Measurements from ENCODE around the gene HOMEZ. TPM values are rescaled to one million over a fixed set of nuclear protein-coding genes. Genes with fewer than 3 reads are reported as not detected.

Gene HOMEZ
- polyA plus RNA-seq, 1 of the 3 experiments (the other 2 are of a cell fraction) = 7.7 TPM

DNA sequence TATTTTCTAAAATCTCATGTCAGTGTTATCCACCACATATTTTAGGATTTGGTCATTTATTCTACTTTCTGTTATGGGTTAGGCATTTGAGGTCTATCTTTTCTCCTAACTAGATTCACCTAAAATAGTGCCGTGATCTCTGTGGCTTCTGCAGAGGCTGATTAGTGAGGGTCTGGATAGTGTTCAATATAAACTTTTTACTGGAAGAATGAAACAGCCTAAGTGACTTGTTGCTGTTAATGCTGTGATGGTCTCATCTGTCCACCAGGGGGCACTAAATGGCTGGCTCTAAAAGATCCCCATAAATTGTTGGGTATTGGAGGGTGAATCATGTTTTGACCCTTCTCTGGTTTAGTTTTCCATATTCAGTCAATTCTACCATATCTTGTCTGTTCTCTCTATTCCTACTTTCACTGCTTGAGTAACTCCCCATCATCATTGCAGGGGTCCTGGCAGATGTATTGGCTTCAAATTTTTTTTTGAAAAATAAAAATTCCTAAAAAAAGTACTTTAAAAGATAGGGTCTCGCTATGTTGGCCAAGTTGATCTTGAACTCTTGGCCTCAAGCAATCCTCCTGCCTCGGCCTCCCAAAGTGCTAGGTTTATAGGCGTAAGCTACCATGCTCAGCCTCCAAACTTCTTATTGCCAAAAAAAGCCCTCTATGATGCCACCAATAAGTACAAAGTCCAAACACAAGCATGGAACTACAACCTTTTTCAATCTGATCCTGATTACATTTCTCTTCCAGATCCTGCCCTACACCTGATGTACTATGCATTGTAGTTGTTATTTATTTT, 42.2 kb upstream of the HOMEZ start:
- Histone ChIP-seq H3K79me2 (ENCODE audit: insufficient read depth) (peaks cover 20% of the 10 kb centered on the region), H3K27me3 (ENCODE audit: insufficient read depth) (no peaks in the 10 kb centered on the region), H3F3A (replicated peaks; ENCODE audit: insufficient read depth) (peaks cover 27% of the 10 kb centered on the region), H3K36me3 (replicated peaks in 1 of 2; ENCODE audit: control insufficient read depth in 1 of 2, insufficient read depth in 2 of 2, low read length in 1 of 2) (peaks cover 29 to 30% of the 10 kb centered on the region in 2 experiments), H3K4me1 (ENCODE audit: control insufficient read depth in 1 of 2, insufficient read depth in 2 of 2, low read depth in 1 of 2, low read length in 1 of 2) (peaks cover 3 to 4% of the 10 kb centered on the region in 2 experiments; a peak in 3 of 4 replicates), H3K9me3 (no peaks in the 10 kb centered on the region), H3K9ac (no peak overlapping the region), H3K4me3 (ENCODE audit: low read depth in 2 of 2, low read length in 1 of 2) (no peak overlapping the region), H2AFZ (ENCODE audit: low read depth) (no peak overlapping the region), H4K20me1 (ENCODE audit: insufficient read depth) (no peaks in the 10 kb centered on the region), H3K4me2 (no peak overlapping the region), H3K27ac (ENCODE audit: low read depth in 2 of 2, low read length in 1 of 2) (no peak overlapping the region), H3K9me2 (no peaks in the 10 kb centered on the region)
- 32% methylated on average over 4 of the region's 4 CpGs for WGBS (ENCODE audit: low lambda C conversion rate)
- DNase-seq = peak; percentile 86
- POLR2A ChIA-PET = no interaction called here
- CTCF ChIA-PET = interaction anchor here (1.0 to 13.2 kb wide), 17 partner anchors 10 to 235 kb away, joined by 3 to 179 read pairs (median 5); partner anchors contain the start of genes CMTM5 and SLC22A17
- TF ChIP-seq RXRA (IDR thresholded peaks at IDR 0.05; ENCODE audit: borderline replicate concordance, low read depth) (no peak), SIN3A (IDR thresholded peaks at IDR 0.05; ENCODE audit: borderline replicate concordance, low read depth, low read length) (no peak), RFX5 (IDR thresholded peaks at IDR 0.05; ENCODE audit: low read length) (no peak), CHD2 (IDR thresholded peaks at IDR 0.05; ENCODE audit: low read length, partially characterized antibody) (peak; percentile 68), ELF1 (IDR thresholded peaks at IDR 0.05) (no peak), FOSL2 (IDR thresholded peaks at IDR 0.05; ENCODE audit: borderline replicate concordance, low read depth) (no peak), GABPA (IDR thresholded peaks at IDR 0.05; ENCODE audit: low read depth) (no peak), EP300 (IDR thresholded peaks at IDR 0.05; ENCODE audit: borderline replicate concordance in 1 of 2, low read depth in 1 of 2, low read length in 1 of 2) (no peak), NFIC (IDR thresholded peaks at IDR 0.05; ENCODE audit: borderline replicate concordance) (no peak), NRF1 (IDR thresholded peaks at IDR 0.05; ENCODE audit: low read depth, low read length) (no peak), RAD21 (IDR thresholded peaks at IDR 0.05; ENCODE audit: low read length) (peak; percentile 96), SMC3 (IDR thresholded peaks at IDR 0.05; ENCODE audit: low read depth, low read length) (peak; percentile 87), JUND (IDR thresholded peaks at IDR 0.05) (no peak), EZH2phosphoT487 (IDR thresholded peaks at IDR 0.05; ENCODE audit: borderline replicate concordance, low read depth) (no peak), POLR2AphosphoS5 (IDR thresholded peaks at IDR 0.05; ENCODE audit: low read depth, low read length) (no peak), GATA2 (CRISPR knock-in tag; IDR thresholded peaks at IDR 0.05) (no peak), TEAD4 (IDR thresholded peaks at IDR 0.05; ENCODE audit: borderline replicate concordance, insufficient read depth) (no peak)
- TF ChIP-seq, protein P1, sequence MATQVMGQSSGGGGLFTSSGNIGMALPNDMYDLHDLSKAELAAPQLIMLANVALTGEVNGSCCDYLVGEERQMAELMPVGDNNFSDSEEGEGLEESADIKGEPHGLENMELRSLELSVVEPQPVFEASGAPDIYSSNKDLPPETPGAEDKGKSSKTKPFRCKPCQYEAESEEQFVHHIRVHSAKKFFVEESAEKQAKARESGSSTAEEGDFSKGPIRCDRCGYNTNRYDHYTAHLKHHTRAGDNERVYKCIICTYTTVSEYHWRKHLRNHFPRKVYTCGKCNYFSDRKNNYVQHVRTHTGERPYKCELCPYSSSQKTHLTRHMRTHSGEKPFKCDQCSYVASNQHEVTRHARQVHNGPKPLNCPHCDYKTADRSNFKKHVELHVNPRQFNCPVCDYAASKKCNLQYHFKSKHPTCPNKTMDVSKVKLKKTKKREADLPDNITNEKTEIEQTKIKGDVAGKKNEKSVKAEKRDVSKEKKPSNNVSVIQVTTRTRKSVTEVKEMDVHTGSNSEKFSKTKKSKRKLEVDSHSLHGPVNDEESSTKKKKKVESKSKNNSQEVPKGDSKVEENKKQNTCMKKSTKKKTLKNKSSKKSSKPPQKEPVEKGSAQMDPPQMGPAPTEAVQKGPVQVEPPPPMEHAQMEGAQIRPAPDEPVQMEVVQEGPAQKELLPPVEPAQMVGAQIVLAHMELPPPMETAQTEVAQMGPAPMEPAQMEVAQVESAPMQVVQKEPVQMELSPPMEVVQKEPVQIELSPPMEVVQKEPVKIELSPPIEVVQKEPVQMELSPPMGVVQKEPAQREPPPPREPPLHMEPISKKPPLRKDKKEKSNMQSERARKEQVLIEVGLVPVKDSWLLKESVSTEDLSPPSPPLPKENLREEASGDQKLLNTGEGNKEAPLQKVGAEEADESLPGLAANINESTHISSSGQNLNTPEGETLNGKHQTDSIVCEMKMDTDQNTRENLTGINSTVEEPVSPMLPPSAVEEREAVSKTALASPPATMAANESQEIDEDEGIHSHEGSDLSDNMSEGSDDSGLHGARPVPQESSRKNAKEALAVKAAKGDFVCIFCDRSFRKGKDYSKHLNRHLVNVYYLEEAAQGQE (IDR thresholded peaks at IDR 0.05; ENCODE audit: low read depth, low read length) = no peak
- TF ChIP-seq, protein P2, sequence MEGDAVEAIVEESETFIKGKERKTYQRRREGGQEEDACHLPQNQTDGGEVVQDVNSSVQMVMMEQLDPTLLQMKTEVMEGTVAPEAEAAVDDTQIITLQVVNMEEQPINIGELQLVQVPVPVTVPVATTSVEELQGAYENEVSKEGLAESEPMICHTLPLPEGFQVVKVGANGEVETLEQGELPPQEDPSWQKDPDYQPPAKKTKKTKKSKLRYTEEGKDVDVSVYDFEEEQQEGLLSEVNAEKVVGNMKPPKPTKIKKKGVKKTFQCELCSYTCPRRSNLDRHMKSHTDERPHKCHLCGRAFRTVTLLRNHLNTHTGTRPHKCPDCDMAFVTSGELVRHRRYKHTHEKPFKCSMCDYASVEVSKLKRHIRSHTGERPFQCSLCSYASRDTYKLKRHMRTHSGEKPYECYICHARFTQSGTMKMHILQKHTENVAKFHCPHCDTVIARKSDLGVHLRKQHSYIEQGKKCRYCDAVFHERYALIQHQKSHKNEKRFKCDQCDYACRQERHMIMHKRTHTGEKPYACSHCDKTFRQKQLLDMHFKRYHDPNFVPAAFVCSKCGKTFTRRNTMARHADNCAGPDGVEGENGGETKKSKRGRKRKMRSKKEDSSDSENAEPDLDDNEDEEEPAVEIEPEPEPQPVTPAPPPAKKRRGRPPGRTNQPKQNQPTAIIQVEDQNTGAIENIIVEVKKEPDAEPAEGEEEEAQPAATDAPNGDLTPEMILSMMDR (IDR thresholded peaks at IDR 0.05) = peak; percentile 93
- TF ChIP-seq, protein P3, sequence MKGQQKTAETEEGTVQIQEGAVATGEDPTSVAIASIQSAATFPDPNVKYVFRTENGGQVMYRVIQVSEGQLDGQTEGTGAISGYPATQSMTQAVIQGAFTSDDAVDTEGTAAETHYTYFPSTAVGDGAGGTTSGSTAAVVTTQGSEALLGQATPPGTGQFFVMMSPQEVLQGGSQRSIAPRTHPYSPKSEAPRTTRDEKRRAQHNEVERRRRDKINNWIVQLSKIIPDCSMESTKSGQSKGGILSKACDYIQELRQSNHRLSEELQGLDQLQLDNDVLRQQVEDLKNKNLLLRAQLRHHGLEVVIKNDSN (IDR thresholded peaks at IDR 0.05; ENCODE audit: borderline replicate concordance, low read depth) = no peak
- TF ChIP-seq, protein P4, sequence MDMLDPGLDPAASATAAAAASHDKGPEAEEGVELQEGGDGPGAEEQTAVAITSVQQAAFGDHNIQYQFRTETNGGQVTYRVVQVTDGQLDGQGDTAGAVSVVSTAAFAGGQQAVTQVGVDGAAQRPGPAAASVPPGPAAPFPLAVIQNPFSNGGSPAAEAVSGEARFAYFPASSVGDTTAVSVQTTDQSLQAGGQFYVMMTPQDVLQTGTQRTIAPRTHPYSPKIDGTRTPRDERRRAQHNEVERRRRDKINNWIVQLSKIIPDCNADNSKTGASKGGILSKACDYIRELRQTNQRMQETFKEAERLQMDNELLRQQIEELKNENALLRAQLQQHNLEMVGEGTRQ (IDR thresholded peaks at IDR 0.05; ENCODE audit: borderline replicate concordance, low read depth, low read length) = no peak
- TF ChIP-seq, protein P5, sequence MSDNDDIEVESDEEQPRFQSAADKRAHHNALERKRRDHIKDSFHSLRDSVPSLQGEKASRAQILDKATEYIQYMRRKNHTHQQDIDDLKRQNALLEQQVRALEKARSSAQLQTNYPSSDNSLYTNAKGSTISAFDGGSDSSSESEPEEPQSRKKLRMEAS (IDR thresholded peaks at IDR 0.05; ENCODE audit: low read depth) = no peak
- TF ChIP-seq, protein P6, sequence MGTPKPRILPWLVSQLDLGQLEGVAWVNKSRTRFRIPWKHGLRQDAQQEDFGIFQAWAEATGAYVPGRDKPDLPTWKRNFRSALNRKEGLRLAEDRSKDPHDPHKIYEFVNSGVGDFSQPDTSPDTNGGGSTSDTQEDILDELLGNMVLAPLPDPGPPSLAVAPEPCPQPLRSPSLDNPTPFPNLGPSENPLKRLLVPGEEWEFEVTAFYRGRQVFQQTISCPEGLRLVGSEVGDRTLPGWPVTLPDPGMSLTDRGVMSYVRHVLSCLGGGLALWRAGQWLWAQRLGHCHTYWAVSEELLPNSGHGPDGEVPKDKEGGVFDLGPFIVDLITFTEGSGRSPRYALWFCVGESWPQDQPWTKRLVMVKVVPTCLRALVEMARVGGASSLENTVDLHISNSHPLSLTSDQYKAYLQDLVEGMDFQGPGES (IDR thresholded peaks at IDR 0.05; ENCODE audit: low read depth, low read length) = no peak; the same call in 1 of the 2 replicates
